SK-N-SH (cell line): Measurements from ENCODE around the gene FRMD6. TPM values are rescaled to one million over a fixed set of nuclear protein-coding genes. Genes with fewer than 3 reads are reported as not detected.

Experiments used
- CTCF ChIA-PET: fragments of 300-600, 350-600 bp; formaldehyde crosslinking; extraction: SDS; loops from one replicate; lab custom pipeline; 2021; lab: Yijun Ruan, JAX
- POLR2A ChIA-PET: fragments of 350-600 bp; sonication (Branson Sonifier 250); formaldehyde crosslinking; extraction: SDS; loops from one replicate; lab custom pipeline; 2020; ENCODE audit warnings: antibody characterized with exemption, inconsistent platforms; lab: Yijun Ruan, JAX
- DNase-seq: peaks from one replicate; pipeline ENCODE4 v3.0.0; 2012
- H2AFZ ChIP-seq: fragments of 200-600 bp; sonication (generic); 2 replicates; pipeline ENCODE4 v1.8.1; 2016; ENCODE audit warnings: antibody characterized with exemption, mild to moderate bottlenecking, low read depth
- H3F3A ChIP-seq: fragments of 200-600 bp; sonication (generic); replicated peaks from 2 replicates; pipeline ENCODE3; 2016; ENCODE audit warnings: antibody characterized with exemption, mild to moderate bottlenecking; ENCODE audit not compliant: insufficient read depth
- H3K27ac ChIP-seq, 2 experiments: fragments of 200-500 bp in 1 of 2; fragments of 200-600 bp in 1 of 2; sonication (Bioruptor generic) in 1 of 2; sonication (generic), shearing (Covaris generic) in 1 of 2; 2 replicates each; pipeline versions ENCODE4 v1.5.1 to v1.6.1; 2014 to 2016; ENCODE audit warnings: low read depth in 2 of 2, inconsistent platforms in 1 of 2, low read length in 1 of 2, mild to moderate bottlenecking in 1 of 2, mixed read lengths in 1 of 2
- H3K27me3 ChIP-seq: fragments of 200-600 bp; sonication (generic), shearing (Covaris generic); 2 replicates; pipeline ENCODE4 v1.6.1; 2016; ENCODE audit warnings: mixed run types; ENCODE audit not compliant: insufficient read depth
- H3K36me3 ChIP-seq, 2 experiments: fragments of 200-500 bp in 1 of 2; fragments of 200-600 bp in 1 of 2; sonication (Bioruptor generic) in 1 of 2; sonication (generic) in 1 of 2; replicated peaks in 1 of 2; 2 replicates each; pipeline versions ENCODE3 to v1.5.1; 2014 to 2016; ENCODE audit warnings: low read length in 1 of 2, mild to moderate bottlenecking in 1 of 2; ENCODE audit not compliant: insufficient read depth in 2 of 2, control insufficient read depth in 1 of 2
- H3K4me1 ChIP-seq, 2 experiments: fragments of 200-500 bp in 1 of 2; fragments of 200-600 bp in 1 of 2; sonication (Bioruptor generic) in 1 of 2; sonication (generic), shearing (Covaris generic) in 1 of 2; 2 replicates each; pipeline versions ENCODE4 v1.5.1 to v1.6.1; 2014 to 2016; ENCODE audit warnings: low read depth in 1 of 2, low read length in 1 of 2, mixed run types in 1 of 2; ENCODE audit not compliant: insufficient read depth in 2 of 2, control insufficient read depth in 1 of 2
- H3K4me2 ChIP-seq: fragments of 200-600 bp; sonication (generic), shearing (Covaris generic); 2 replicates; pipeline ENCODE4 v1.6.1; 2017; ENCODE audit warnings: mixed run types
- H3K4me3 ChIP-seq, 2 experiments: fragments of 200-500 bp in 1 of 2; fragments of 200-600 bp in 1 of 2; sonication (Bioruptor generic) in 1 of 2; sonication (generic), shearing (Covaris generic) in 1 of 2; 2 replicates each; pipeline versions ENCODE4 v1.5.1 to v1.8.1; 2014 to 2016; ENCODE audit warnings: low read depth in 2 of 2, inconsistent platforms in 1 of 2, low read length in 1 of 2, mild to moderate bottlenecking in 1 of 2, mixed read lengths in 1 of 2, moderate library complexity in 1 of 2
- H3K79me2 ChIP-seq: fragments of 200-600 bp; sonication (generic); 2 replicates; pipeline ENCODE4 v1.8.1; 2017; ENCODE audit warnings: mild to moderate bottlenecking; ENCODE audit not compliant: insufficient read depth
- H3K9ac ChIP-seq: fragments of 200-600 bp; sonication (generic); 2 replicates; pipeline ENCODE4 v1.6.1; 2017; ENCODE audit warnings: mixed run types
- H3K9me2 ChIP-seq: fragments of 200-600 bp; sonication (generic); 2 replicates; pipeline ENCODE4 v1.6.1; 2017; ENCODE audit warnings: mixed run types
- H3K9me3 ChIP-seq: fragments of 200-600 bp; sonication (generic); 2 replicates; pipeline ENCODE4 v1.6.1; 2017; ENCODE audit warnings: mixed run types, mild to moderate bottlenecking, moderate library complexity
- H4K20me1 ChIP-seq: fragments of 200-600 bp; sonication (generic); 2 replicates; pipeline ENCODE4 v1.6.1; 2017; ENCODE audit warnings: mild to moderate bottlenecking, mixed run types; ENCODE audit not compliant: insufficient read depth
- CHD2 ChIP-seq: fragments of 150-350 bp; IDR thresholded peaks from 2 replicates; pipeline ENCODE4 v1.6.1; 2018; ENCODE audit warnings: low read length; ENCODE audit not compliant: partially characterized antibody
- ELF1 ChIP-seq: IDR thresholded peaks from 2 replicates; pipeline ENCODE4 v1.4.0; 2012
- GATA2 ChIP-seq: sonication (generic); formaldehyde crosslinking; IDR thresholded peaks from 2 replicates; pipeline ENCODE4 v1.5.0; 2020; ENCODE audit warnings: mild to moderate bottlenecking, missing genetic modification reagents
- IRF3 ChIP-seq: fragments of 150-350 bp; IDR thresholded peaks from 2 replicates; pipeline ENCODE4 v1.6.1; 2016; ENCODE audit warnings: mild to moderate bottlenecking, low read depth, low read length
- MAX ChIP-seq: IDR thresholded peaks from 2 replicates; pipeline ENCODE4 v1.4.0; 2012; ENCODE audit warnings: low read depth
- NFIC ChIP-seq: IDR thresholded peaks from 2 replicates; pipeline ENCODE4 v1.4.0; 2012; ENCODE audit warnings: borderline replicate concordance
- NRF1 ChIP-seq: IDR thresholded peaks from 2 replicates; pipeline ENCODE4 v1.6.1; 2012; ENCODE audit warnings: low read depth, mild to moderate bottlenecking, low read length
- PBX3 ChIP-seq: IDR thresholded peaks from 2 replicates; pipeline ENCODE4; 2012
- RAD21 ChIP-seq: IDR thresholded peaks from 2 replicates; pipeline ENCODE4 v1.6.1; 2012; ENCODE audit warnings: mild to moderate bottlenecking, low read length
- RCOR1 ChIP-seq: fragments of 150-350 bp; IDR thresholded peaks from 2 replicates; pipeline ENCODE4 v1.6.1; 2017; ENCODE audit warnings: antibody characterized with exemption, low read length
- RFX5 ChIP-seq: IDR thresholded peaks from 2 replicates; pipeline ENCODE4 v1.6.1; 2012; ENCODE audit warnings: mild to moderate bottlenecking, improper control_type of control experiment, low read length
- RXRA ChIP-seq: IDR thresholded peaks from 2 replicates; pipeline ENCODE4 v1.4.0; 2012; ENCODE audit warnings: low read depth, mild to moderate bottlenecking, borderline replicate concordance
- SIN3A ChIP-seq: IDR thresholded peaks from 2 replicates; pipeline ENCODE4 v1.6.1; 2012; ENCODE audit warnings: low read depth, mild to moderate bottlenecking, low read length, moderate library complexity, borderline replicate concordance
- TAF1 ChIP-seq: IDR thresholded peaks from 2 replicates; pipeline ENCODE4 v1.6.1; 2012; ENCODE audit warnings: low read depth, mild to moderate bottlenecking, low read length, moderate library complexity, borderline replicate concordance
- TCF12 ChIP-seq: IDR thresholded peaks from 2 replicates; pipeline ENCODE4 v1.4.0; 2012
- USF1 ChIP-seq: IDR thresholded peaks from 2 replicates; pipeline ENCODE4 v1.4.0; 2012; ENCODE audit warnings: low read depth, borderline replicate concordance
- ZBTB33 ChIP-seq: IDR thresholded peaks from 2 replicates; pipeline ENCODE4 v1.4.0; 2012; ENCODE audit warnings: low read depth, borderline replicate concordance
- WGBS: methylation state at CpG from one replicate; pipeline ENCODE4 v1.1.6; 2017; ENCODE audit warnings: low lambda C conversion rate; 5-methylcytosine and 5-hydroxymethylcytosine counted together
- polyA plus RNA-seq, 3 experiments: library from polyadenylated mRNA; depleted of rRNA; stranded (reverse); fragments of >200 nt; gene quantifications; 2 replicates each; pipeline ENCODE4 v1.2.3, GENCODE V29; 2012

FRMD6 gene
- polyA plus RNA-seq, 1 of the 3 experiments (the other 2 are of a cell fraction): 147 TPM

- no peak overlapping the region for H2AFZ ChIP-seq
- ChIA-PET CTCF (interaction anchor here (0.7 to 2.3 kb wide), 4 partner anchors 18 to 375 kb away, joined by 3 to 12 read pairs (median 3); no protein-coding TSS in a partner anchor), POLR2A (no interaction called here)
- peaks cover 33% of the 10 kb centered on the region for H3F3A ChIP-seq
- no peaks in the 10 kb centered on the region for H3K9me2 ChIP-seq
- no peaks in the 10 kb centered on the region for H3K27me3 ChIP-seq
- peak overlapping the region in 1 of 2 experiments; percentile 24; a peak in 1 of 4 replicates for H3K4me3 ChIP-seq
- H4K20me1 ChIP-seq: peaks cover 100% of the 10 kb centered on the region
- 82% methylated on average over 6 of the region's 6 CpGs for WGBS
- peak overlapping the region; percentile 27 to 76; a peak in 3 of 4 replicates for H3K27ac ChIP-seq
- H3K9ac ChIP-seq: peak overlapping the region; percentile 34; the same call in 1 of the 2 replicates
- H3K36me3 ChIP-seq: peaks cover 12 to 77% of the 10 kb centered on the region in 2 experiments
- DNase-seq: no peak
- peak overlapping the region; percentile 87 for H3K4me2 ChIP-seq
- no peaks in the 10 kb centered on the region for H3K9me3 ChIP-seq
- H3K4me1 ChIP-seq: peaks cover 27 to 34% of the 10 kb centered on the region in 2 experiments
- TF ChIP-seq RFX5 (no peak), TCF12 (no peak), IRF3 (no peak), RCOR1 (no peak), RAD21 (no peak), ZBTB33 (no peak), CHD2 (no peak), USF1 (no peak), PBX3 (no peak), NRF1 (no peak)
- peaks cover 100% of the 10 kb centered on the region for H3K79me2 ChIP-seq
Measured at GRCh38 chr14:51658441-51659173, 6.9 kb downstream of the FRMD6 start.

- H3K4me1 ChIP-seq: peaks cover 27 to 32% of the 10 kb centered on the region in 2 experiments
- CTCF ChIA-PET: no interaction called here
- TF ChIP-seq RXRA (no peak), SIN3A (no peak), TAF1 (no peak), MAX (no peak), PBX3 (no peak), TCF12 (no peak), ELF1 (no peak), GATA2 (CRISPR knock-in tag) (no peak), NFIC (no peak), USF1 (no peak)
Measured at GRCh38 chr14:51660741-51661140, 9.0 kb downstream of the FRMD6 start.

More at GRCh38 chr14:51660741-51661140, 9.0 kb downstream of the FRMD6 start:
- H2AFZ ChIP-seq: no peak overlapping the region
- WGBS: 97% methylated on average over 2 of the region's 2 CpGs
- peak overlapping the region; percentile 87; the same call in 1 of the 2 replicates for H3K4me2 ChIP-seq
- no peaks in the 10 kb centered on the region for H3K9me2 ChIP-seq
- H3K27ac ChIP-seq: peak overlapping the region in 1 of 2 experiments; percentile 1; a peak in 3 of 4 replicates
- peaks cover 33% of the 10 kb centered on the region for H3F3A ChIP-seq
- no peak overlapping the region for H3K4me3 ChIP-seq
- DNase-seq: no peak
- POLR2A ChIA-PET: no interaction called here
- no peaks in the 10 kb centered on the region for H3K9me3 ChIP-seq
- no peaks in the 10 kb centered on the region for H3K27me3 ChIP-seq
- no peak overlapping the region for H3K9ac ChIP-seq
- H3K36me3 ChIP-seq: peaks cover 12 to 85% of the 10 kb centered on the region in 2 experiments
- peaks cover 100% of the 10 kb centered on the region for H3K79me2 ChIP-seq
- peaks cover 100% of the 10 kb centered on the region for H4K20me1 ChIP-seq
